Neural progenitor cell (in vitro differentiated cells): ENCODE measurements around the gene SLC28A1. TPM values are rescaled to one million over a fixed set of nuclear protein-coding genes. Genes with fewer than 3 reads are reported as not detected.

Experiments
- DNase-seq: peaks from one replicate; pipeline ENCODE4 v3.0.0-alpha.2; 2016; ENCODE audit warnings: low spot score
- H2AFZ ChIP-seq: fragments of 200-600 bp; sonication (generic); replicated peaks from 2 replicates; pipeline ENCODE4 v1.6.1; 2016; ENCODE audit warnings: antibody characterized with exemption
- H3F3A ChIP-seq: fragments of 200-600 bp; sonication (generic); 2 replicates; pipeline ENCODE4 v1.6.1; 2016; ENCODE audit warnings: antibody characterized with exemption, low read depth
- H3K27ac ChIP-seq: fragments of 200-600 bp; sonication (generic); 2 replicates; pipeline ENCODE4 v1.5.1; 2016; ENCODE audit warnings: mild to moderate bottlenecking
- H3K27me3 ChIP-seq: fragments of 200-600 bp; sonication (generic); 2 replicates; pipeline ENCODE4 v1.6.1; 2016; ENCODE audit warnings: mild to moderate bottlenecking, moderate library complexity
- H3K36me3 ChIP-seq: fragments of 200-600 bp; sonication (generic); 2 replicates; pipeline ENCODE4 v1.5.1; 2016
- H3K4me1 ChIP-seq: fragments of 200-600 bp; sonication (generic); 2 replicates; pipeline ENCODE4 v1.6.1; 2016; ENCODE audit warnings: mixed run types
- H3K4me2 ChIP-seq: fragments of 200-600 bp; sonication (generic); 2 replicates; pipeline ENCODE4 v1.6.1; 2016
- H3K4me3 ChIP-seq: fragments of 200-600 bp; sonication (generic); 2 replicates; pipeline ENCODE4 v1.5.1; 2016
- H3K79me2 ChIP-seq: fragments of 200-600 bp; sonication (generic); 2 replicates; pipeline ENCODE4 v1.6.1; 2016; ENCODE audit warnings: low read depth
- H3K9ac ChIP-seq: fragments of 200-600 bp; sonication (generic); 2 replicates; pipeline ENCODE4 v1.6.1; 2016
- H3K9me3 ChIP-seq: fragments of 200-600 bp; sonication (generic); 2 replicates; pipeline ENCODE4 v1.5.1; 2016; ENCODE audit warnings: low read depth
- H4K20me1 ChIP-seq: fragments of 200-600 bp; sonication (generic); 2 replicates; pipeline ENCODE4 v1.6.1; 2016; ENCODE audit warnings: low read depth
- H3K27ac Mint-ChIP-seq: 3 replicates; pipeline ENCODE4 v1.8.0; 2021; ENCODE audit warnings: mixed read lengths
- H3K27me3 Mint-ChIP-seq: 2 replicates; pipeline ENCODE4 v1.8.0; 2022; ENCODE audit warnings: low read depth, mild to moderate bottlenecking, inconsistent platforms, moderate library complexity, mixed read lengths; ENCODE audit not compliant: insufficient read depth
- H3K36me3 Mint-ChIP-seq: 3 replicates; pipeline ENCODE4 v1.8.0; 2021; ENCODE audit warnings: mixed read lengths
- H3K4me1 Mint-ChIP-seq: 3 replicates; pipeline ENCODE4 v1.8.0; 2021; ENCODE audit warnings: mixed read lengths
- H3K4me3 Mint-ChIP-seq: 3 replicates; pipeline ENCODE4 v1.8.0; 2021; ENCODE audit warnings: mild to moderate bottlenecking, moderate library complexity, mixed read lengths
- H3K9me3 Mint-ChIP-seq: 3 replicates; pipeline ENCODE4 v1.8.0; 2020; ENCODE audit warnings: mixed read lengths
- EZH2 ChIP-seq: fragments of 200-600 bp; sonication (generic); IDR thresholded peaks from 2 replicates; pipeline ENCODE4 v1.6.1; 2017; ENCODE audit warnings: antibody characterized with exemption, mild to moderate bottlenecking, moderate library complexity
- EZH2phosphoT487 ChIP-seq: fragments of 200-600 bp; sonication (generic); IDR thresholded peaks from 2 replicates; pipeline ENCODE4 v1.6.1; 2017; ENCODE audit warnings: antibody characterized with exemption
- total RNA-seq: library from RNA; depleted of rRNA; stranded (reverse); fragments of >200 nt; gene quantifications from 2 replicates; pipeline ENCODE4 v1.2.3, GENCODE V29; 2015; ENCODE audit warnings: low replicate concordance
- TF ChIP-seq, protein P1 (sequence below): fragments of 200-600 bp; sonication (generic); IDR thresholded peaks from 2 replicates; pipeline ENCODE4 v1.5.1; 2017; ENCODE audit warnings: antibody characterized with exemption, mild to moderate bottlenecking

SLC28A1 gene
- total RNA-seq, 1 donor from 2014 or later, result not detected

DNA sequence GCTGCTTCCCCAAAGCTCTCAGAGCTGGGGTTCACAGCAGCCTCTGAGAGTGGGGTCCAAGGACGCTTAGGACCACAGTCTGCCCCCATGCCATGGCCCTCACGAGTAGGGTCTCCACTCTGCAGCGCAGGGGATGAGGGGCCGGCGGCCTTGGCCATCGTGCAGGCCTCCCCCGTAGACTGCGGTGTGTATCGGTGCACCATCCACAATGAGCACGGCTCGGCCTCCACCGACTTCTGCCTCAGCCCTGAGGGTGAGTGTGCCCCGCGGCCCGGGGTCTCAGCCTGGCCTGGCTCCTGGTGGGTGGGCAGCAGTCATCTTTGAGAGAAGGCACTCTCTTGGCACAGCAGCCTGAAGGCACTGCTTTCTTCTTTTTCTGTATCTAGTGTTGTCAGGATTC lies 24.8 kb upstream of the SLC28A1 start:
- no peak overlapping the region for H3K4me2 ChIP-seq
- no peaks in the 10 kb centered on the region for H3K36me3 Mint-ChIP-seq
- H3K79me2 ChIP-seq, result no peaks in the 10 kb centered on the region
- no peaks in the 10 kb centered on the region for H4K20me1 ChIP-seq
- peaks cover 9% of the 10 kb centered on the region for H3K4me1 Mint-ChIP-seq
- no peak overlapping the region for H3K27ac ChIP-seq
- TF ChIP-seq, protein P1, sequence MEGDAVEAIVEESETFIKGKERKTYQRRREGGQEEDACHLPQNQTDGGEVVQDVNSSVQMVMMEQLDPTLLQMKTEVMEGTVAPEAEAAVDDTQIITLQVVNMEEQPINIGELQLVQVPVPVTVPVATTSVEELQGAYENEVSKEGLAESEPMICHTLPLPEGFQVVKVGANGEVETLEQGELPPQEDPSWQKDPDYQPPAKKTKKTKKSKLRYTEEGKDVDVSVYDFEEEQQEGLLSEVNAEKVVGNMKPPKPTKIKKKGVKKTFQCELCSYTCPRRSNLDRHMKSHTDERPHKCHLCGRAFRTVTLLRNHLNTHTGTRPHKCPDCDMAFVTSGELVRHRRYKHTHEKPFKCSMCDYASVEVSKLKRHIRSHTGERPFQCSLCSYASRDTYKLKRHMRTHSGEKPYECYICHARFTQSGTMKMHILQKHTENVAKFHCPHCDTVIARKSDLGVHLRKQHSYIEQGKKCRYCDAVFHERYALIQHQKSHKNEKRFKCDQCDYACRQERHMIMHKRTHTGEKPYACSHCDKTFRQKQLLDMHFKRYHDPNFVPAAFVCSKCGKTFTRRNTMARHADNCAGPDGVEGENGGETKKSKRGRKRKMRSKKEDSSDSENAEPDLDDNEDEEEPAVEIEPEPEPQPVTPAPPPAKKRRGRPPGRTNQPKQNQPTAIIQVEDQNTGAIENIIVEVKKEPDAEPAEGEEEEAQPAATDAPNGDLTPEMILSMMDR, result no peak
- TF ChIP-seq EZH2 (no peak), EZH2phosphoT487 (no peak)
- no peak overlapping the region for H2AFZ ChIP-seq
- H3K4me3 Mint-ChIP-seq, result no peak overlapping the region
- no peak overlapping the region for H3K9ac ChIP-seq
- no peaks in the 10 kb centered on the region for H3K9me3 Mint-ChIP-seq
- H3K4me1 ChIP-seq, result no peaks in the 10 kb centered on the region
- H3K4me3 ChIP-seq, result no peak overlapping the region
- no peaks in the 10 kb centered on the region for H3K9me3 ChIP-seq
- H3F3A ChIP-seq, result no peaks in the 10 kb centered on the region
- H3K27me3 ChIP-seq, result no peaks in the 10 kb centered on the region
- H3K27me3 Mint-ChIP-seq, result peaks cover 2% of the 10 kb centered on the region
- no peak for DNase-seq
- H3K36me3 ChIP-seq, result no peaks in the 10 kb centered on the region
- H3K27ac Mint-ChIP-seq, result no peak overlapping the region

DNA sequence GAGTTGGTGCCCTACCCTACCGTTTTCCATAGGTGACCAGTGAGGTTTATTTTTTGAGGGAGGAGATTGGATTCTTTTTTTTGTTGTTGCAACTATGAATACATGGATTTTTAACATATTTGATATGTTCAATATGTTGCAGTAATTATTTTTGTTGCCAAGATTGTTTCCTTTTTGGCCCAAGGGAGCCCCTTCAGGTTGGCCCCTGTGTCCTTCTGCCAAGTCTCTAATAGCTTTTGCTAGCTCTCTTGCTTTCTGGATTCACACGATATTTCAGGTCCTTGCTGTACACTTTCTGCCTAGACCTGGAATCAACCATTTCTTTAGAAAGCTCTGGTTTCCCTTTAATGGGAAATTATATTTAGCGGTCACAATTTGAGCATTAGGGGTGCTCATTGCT lies 22.7 kb upstream of the SLC28A1 start:
- no peak overlapping the region for H3K27ac Mint-ChIP-seq
- no peaks in the 10 kb centered on the region for H3K9me3 ChIP-seq
- no peaks in the 10 kb centered on the region for H3K36me3 Mint-ChIP-seq
- H3K27me3 ChIP-seq, result no peaks in the 10 kb centered on the region
- H3K27me3 Mint-ChIP-seq, result peaks cover 5% of the 10 kb centered on the region
- no peak for TF ChIP-seq EZH2phosphoT487
- TF ChIP-seq, protein P1, result no peak
- no peak for TF ChIP-seq EZH2
- H3K4me1 Mint-ChIP-seq, result peaks cover 12% of the 10 kb centered on the region
- no peak overlapping the region for H3K4me3 Mint-ChIP-seq
- no peaks in the 10 kb centered on the region for H3K4me1 ChIP-seq
- H3K9ac ChIP-seq, result no peak overlapping the region
- DNase-seq, result no peak
- no peak overlapping the region for H3K4me3 ChIP-seq
- no peak overlapping the region for H3K4me2 ChIP-seq
- no peak overlapping the region for H2AFZ ChIP-seq
- no peaks in the 10 kb centered on the region for H3K9me3 Mint-ChIP-seq
- H3F3A ChIP-seq, result no peaks in the 10 kb centered on the region
- H3K36me3 ChIP-seq, result no peaks in the 10 kb centered on the region
- H4K20me1 ChIP-seq, result no peaks in the 10 kb centered on the region
- H3K27ac ChIP-seq, result no peak overlapping the region
- H3K79me2 ChIP-seq, result no peaks in the 10 kb centered on the region

DNA sequence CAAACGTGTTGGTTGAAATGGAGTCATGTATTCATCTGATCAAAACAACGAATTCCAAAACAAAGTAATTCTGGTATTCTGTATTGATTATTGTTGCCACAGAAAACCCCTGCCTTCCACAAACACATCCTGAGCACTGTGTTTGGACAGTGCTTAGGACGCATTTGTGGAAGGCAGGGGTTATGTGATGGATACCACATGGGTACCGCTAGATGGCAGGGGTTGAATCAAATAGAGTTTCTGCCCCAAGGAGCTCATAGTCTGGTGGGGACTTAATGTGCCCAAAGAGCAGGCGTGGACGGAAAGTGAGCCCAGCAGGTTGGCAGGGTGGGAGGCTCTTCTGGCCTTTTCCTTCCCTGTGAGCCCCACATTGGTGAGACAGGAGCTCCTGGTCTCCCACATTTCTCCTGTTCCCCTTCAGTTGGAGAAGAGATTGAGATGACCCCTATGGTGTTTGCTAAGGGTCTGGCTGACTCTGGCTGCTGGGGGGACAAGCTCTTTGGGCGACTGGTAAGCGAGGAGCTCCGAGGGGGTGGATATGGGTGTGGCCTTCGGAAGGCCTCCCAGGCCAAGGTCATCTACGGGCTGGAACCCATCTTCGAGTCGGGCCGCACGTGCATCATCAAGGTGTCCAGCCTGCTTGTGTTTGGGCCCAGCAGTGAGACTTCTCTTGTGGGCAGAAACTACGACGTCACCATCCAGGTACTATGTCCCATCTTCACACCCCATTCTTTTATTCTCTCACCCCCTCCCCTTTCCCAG lies 22.1 kb upstream of the SLC28A1 start:
- Mint-ChIP-seq H3K36me3 (no peaks in the 10 kb centered on the region), H3K4me3 (no peak overlapping the region), H3K4me1 (peaks cover 12% of the 10 kb centered on the region), H3K9me3 (no peaks in the 10 kb centered on the region), H3K27me3 (peaks cover 5% of the 10 kb centered on the region), H3K27ac (no peak overlapping the region)
- no peak for DNase-seq
- Histone ChIP-seq H3K4me3 (no peak overlapping the region), H3K4me1 (no peaks in the 10 kb centered on the region), H3K4me2 (no peak overlapping the region), H3K79me2 (no peaks in the 10 kb centered on the region), H4K20me1 (no peaks in the 10 kb centered on the region), H3K9ac (no peak overlapping the region), H3K9me3 (no peaks in the 10 kb centered on the region), H3K36me3 (no peaks in the 10 kb centered on the region), H2AFZ (no peak overlapping the region), H3K27ac (no peak overlapping the region), H3F3A (no peaks in the 10 kb centered on the region), H3K27me3 (no peaks in the 10 kb centered on the region)
- TF ChIP-seq, protein P1, result no peak
- TF ChIP-seq EZH2 (no peak), EZH2phosphoT487 (no peak)
